ENCODE data around the gene NANOS2. TPM values are rescaled to one million over a fixed set of nuclear protein-coding genes. Genes with fewer than 3 reads are reported as not detected.
A peak's percentile ranks its signal among the peaks of the same experiment; 100 is the strongest.

NANOS2 gene
- total and polyA plus RNA-seq, 4 donors: not detected

- ATAC-seq (ENCODE audit: low FRiP score) (peak; percentile 53), DNase-seq (peak; percentile 88 to 94)
- no peaks in the 10 kb centered on the region for H3K27me3 ChIP-seq (ENCODE audit: control insufficient read depth in 1 of 2, insufficient read depth in 2 of 2, low read length in 1 of 2)
- no peaks in the 10 kb centered on the region for H3K36me3 ChIP-seq (ENCODE audit: control insufficient read depth in 1 of 2, insufficient read depth in 2 of 2, low read length in 1 of 2)
- intact Hi-C loops (cut with DNase I): loop anchor here in 1 of 2 donors (5.0 kb wide), 1 partner anchor 66 kb away; the partner anchor contains the start of gene RSPH6A
- no peak overlapping the region for H3K27ac ChIP-seq (ENCODE audit: low read depth in 1 of 2, low read length in 2 of 2)
- H3K9me3 ChIP-seq (ENCODE audit: control insufficient read depth, low read length): no peaks in the 10 kb centered on the region
- 22 to 24% methylated on average over 47 of the region's 47 CpGs for WGBS, 2 donors
- H3K4me3 ChIP-seq (ENCODE audit: low read length in 2 of 2): no peak overlapping the region
- H3K4me1 ChIP-seq (ENCODE audit: control insufficient read depth in 1 of 2, insufficient read depth in 2 of 2, low read length in 2 of 2): peaks cover 0 to 3% of the 10 kb centered on the region in 2 donors
These were observed 31.7 kb downstream of the NANOS2 start for GRCh38 chr19:45882652-45883585.

- ATAC-seq (ENCODE audit: low FRiP score): no peak
- H3K4me1 ChIP-seq (ENCODE audit: control insufficient read depth in 1 of 2, insufficient read depth in 2 of 2, low read length in 2 of 2): peaks cover 0 to 3% of the 10 kb centered on the region in 2 donors
These were observed 32.6 kb downstream of the NANOS2 start for GRCh38 chr19:45881909-45882528.

GRCh38 chr19:45881082-45881908 lies 33.3 kb downstream of the NANOS2 start:
- no peak overlapping the region for H3K4me3 ChIP-seq (ENCODE audit: low read length in 2 of 2)
- peaks cover 0 to 3% of the 10 kb centered on the region in 2 donors for H3K4me1 ChIP-seq (ENCODE audit: control insufficient read depth in 1 of 2, insufficient read depth in 2 of 2, low read length in 2 of 2)
- no peaks in the 10 kb centered on the region for H3K27me3 ChIP-seq (ENCODE audit: control insufficient read depth in 1 of 2, insufficient read depth in 2 of 2, low read length in 1 of 2)
- H3K9me3 ChIP-seq (ENCODE audit: control insufficient read depth, low read length): no peaks in the 10 kb centered on the region
- WGBS, 2 donors: 83 to 84% methylated on average over 10 of the region's 10 CpGs
- no peak for DNase-seq
- H3K36me3 ChIP-seq (ENCODE audit: control insufficient read depth in 1 of 2, insufficient read depth in 2 of 2, low read length in 1 of 2): no peaks in the 10 kb centered on the region
- H3K27ac ChIP-seq (ENCODE audit: low read depth in 1 of 2, low read length in 2 of 2): no peak overlapping the region
- intact Hi-C loops (cut with DNase I): loop anchor here in 1 of 2 donors (5.0 kb wide), 1 partner anchor 64 kb away; the partner anchor contains the start of gene RSPH6A
- ATAC-seq (ENCODE audit: low FRiP score): no peak

More at GRCh38 chr19:45881909-45882528, 32.6 kb downstream of the NANOS2 start:
- no peaks in the 10 kb centered on the region for H3K27me3 ChIP-seq (ENCODE audit: control insufficient read depth in 1 of 2, insufficient read depth in 2 of 2, low read length in 1 of 2)
- H3K4me3 ChIP-seq (ENCODE audit: low read length in 2 of 2): no peak overlapping the region
- no peaks in the 10 kb centered on the region for H3K36me3 ChIP-seq (ENCODE audit: control insufficient read depth in 1 of 2, insufficient read depth in 2 of 2, low read length in 1 of 2)
- H3K27ac ChIP-seq (ENCODE audit: low read depth in 1 of 2, low read length in 2 of 2): no peak overlapping the region
- intact Hi-C loops (cut with DNase I): loop anchor here in 1 of 2 donors (5.0 kb wide), 1 partner anchor 65 kb away; the partner anchor contains the start of gene RSPH6A
- DNase-seq: no peak
- 74 to 78% methylated on average over 4 of the region's 4 CpGs for WGBS, 2 donors
- no peaks in the 10 kb centered on the region for H3K9me3 ChIP-seq (ENCODE audit: control insufficient read depth, low read length)

GRCh38 chr19:45879971-45880370 lies 34.6 kb downstream of the NANOS2 start:
- Histone ChIP-seq H3K27ac (ENCODE audit: low read depth in 1 of 2, low read length in 2 of 2) (no peak overlapping the region), H3K27me3 (ENCODE audit: control insufficient read depth in 1 of 2, insufficient read depth in 2 of 2, low read length in 1 of 2) (no peaks in the 10 kb centered on the region), H3K9me3 (ENCODE audit: control insufficient read depth, low read length) (no peaks in the 10 kb centered on the region), H3K36me3 (ENCODE audit: control insufficient read depth in 1 of 2, insufficient read depth in 2 of 2, low read length in 1 of 2) (no peaks in the 10 kb centered on the region), H3K4me3 (ENCODE audit: low read length in 2 of 2) (no peak overlapping the region), H3K4me1 (ENCODE audit: control insufficient read depth in 1 of 2, insufficient read depth in 2 of 2, low read length in 2 of 2) (no peaks in the 10 kb centered on the region)
- no peak for ATAC-seq (ENCODE audit: low FRiP score)
- WGBS, 2 donors: 73 to 88% methylated on average over 2 of the region's 2 CpGs
- intact Hi-C loops (cut with DNase I): loop anchor here in 1 of 2 donors (5.0 kb wide), 1 partner anchor 63 kb away; the partner anchor contains the start of gene RSPH6A
- DNase-seq: no peak

- Histone ChIP-seq H3K4me1 (ENCODE audit: control insufficient read depth in 1 of 2, insufficient read depth in 2 of 2, low read length in 2 of 2) (no peaks in the 10 kb centered on the region), H3K36me3 (ENCODE audit: control insufficient read depth in 1 of 2, insufficient read depth in 2 of 2, low read length in 1 of 2) (no peaks in the 10 kb centered on the region), H3K4me3 (ENCODE audit: low read length in 2 of 2) (no peak overlapping the region), H3K9me3 (ENCODE audit: control insufficient read depth, low read length) (no peaks in the 10 kb centered on the region), H3K27ac (ENCODE audit: low read depth in 1 of 2, low read length in 2 of 2) (no peak overlapping the region), H3K27me3 (ENCODE audit: control insufficient read depth in 1 of 2, insufficient read depth in 2 of 2, low read length in 1 of 2) (no peaks in the 10 kb centered on the region)
- ATAC-seq (ENCODE audit: low FRiP score) (no peak), DNase-seq (no peak)
- intact Hi-C loops (cut with DNase I): no loop called here
- WGBS, 2 donors: 73 to 76% methylated on average over 8 of the region's 8 CpGs
These were observed 35.5 kb downstream of the NANOS2 start for GRCh38 chr19:45879055-45879454.

DNA sequence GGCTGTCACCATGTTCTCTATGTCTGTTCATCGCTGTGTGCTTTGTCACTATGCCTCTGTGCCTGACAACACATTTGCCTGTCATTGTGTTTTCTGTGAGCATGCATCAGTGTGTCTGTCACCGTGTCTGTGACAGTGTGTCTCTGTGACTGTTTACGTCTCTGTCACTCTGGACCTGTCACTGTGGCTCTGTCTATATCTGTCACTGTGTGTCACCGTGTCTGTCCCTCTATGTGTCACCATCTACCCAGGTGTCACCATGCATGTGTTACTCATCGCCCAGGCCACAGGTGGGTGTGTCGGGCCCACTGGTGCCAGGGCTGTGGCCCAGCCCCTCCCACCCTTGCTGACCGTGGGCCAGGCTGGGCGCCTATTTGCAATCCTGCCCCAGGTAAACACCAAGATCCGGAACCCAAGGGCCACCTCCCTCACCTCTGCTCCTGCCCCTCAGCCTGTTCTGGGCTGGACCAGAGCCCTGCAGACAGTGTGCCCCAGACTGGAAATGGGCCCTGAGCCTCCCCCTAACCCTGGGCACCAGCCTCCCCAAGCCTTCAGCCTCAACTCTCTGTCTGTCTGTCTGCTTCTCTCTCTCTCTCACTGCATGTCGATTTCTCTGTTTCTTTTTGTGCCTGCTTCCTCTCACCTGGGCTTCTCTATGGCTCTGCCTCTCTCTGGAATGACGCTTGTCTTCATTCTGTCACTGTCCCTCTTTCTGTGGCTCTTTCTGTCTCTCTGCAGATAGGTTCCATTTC lies 36.4 kb downstream of the NANOS2 start:
- ATAC-seq (ENCODE audit: low FRiP score) (peak; percentile 5), DNase-seq (no peak)
- no peak overlapping the region for H3K27ac ChIP-seq (ENCODE audit: low read depth in 1 of 2, low read length in 2 of 2)

DNA sequence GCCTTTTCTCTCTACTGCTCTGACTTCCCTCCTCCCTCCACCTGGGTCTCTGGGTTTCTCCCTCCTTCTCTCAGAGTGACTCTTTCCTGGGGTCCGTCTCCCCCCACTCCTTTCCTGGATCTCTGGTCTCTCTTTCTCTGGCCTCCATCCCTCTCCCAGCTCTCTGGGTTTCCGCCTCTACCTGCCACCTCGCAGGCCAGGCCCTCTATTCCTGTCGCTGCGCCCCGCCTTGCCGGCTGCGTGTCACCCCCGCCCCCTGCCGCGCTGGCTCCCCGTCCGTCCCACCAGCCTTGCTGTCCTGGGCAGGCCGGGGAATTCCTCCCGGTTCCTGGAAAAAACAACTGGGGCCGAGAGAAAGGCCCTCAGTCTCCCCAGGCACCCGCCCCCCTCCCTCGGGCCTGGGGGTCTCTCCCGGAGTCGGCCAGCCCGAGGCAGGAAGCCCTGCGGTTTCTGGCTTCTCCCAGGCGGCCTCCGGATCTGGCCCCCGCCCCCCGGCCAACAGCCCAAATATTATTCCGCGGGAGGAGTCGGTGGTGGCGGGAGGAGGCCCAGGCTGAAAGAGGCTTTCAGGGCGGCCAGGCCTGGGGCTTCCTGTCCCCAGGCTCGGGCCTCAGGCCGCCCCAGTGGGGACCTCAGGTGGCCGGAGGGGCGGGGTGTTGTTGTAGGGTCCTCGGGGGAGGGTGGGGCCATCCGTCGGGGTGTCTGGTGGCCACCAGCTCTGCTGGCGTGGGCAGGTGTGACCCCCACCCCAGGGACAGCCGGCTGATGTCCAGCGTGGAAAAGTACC lies 38.0 kb downstream of the NANOS2 start:
- ATAC-seq (ENCODE audit: low FRiP score) (peak; percentile 26), DNase-seq (peak in 1 of 2 donors; percentile 63)
- Histone ChIP-seq H3K27ac (ENCODE audit: low read depth in 1 of 2, low read length in 2 of 2) (no peak overlapping the region), H3K4me3 (ENCODE audit: low read length in 2 of 2) (no peak overlapping the region), H3K4me1 (ENCODE audit: control insufficient read depth in 1 of 2, insufficient read depth in 2 of 2, low read length in 2 of 2) (no peaks in the 10 kb centered on the region), H3K36me3 (ENCODE audit: control insufficient read depth in 1 of 2, insufficient read depth in 2 of 2, low read length in 1 of 2) (no peaks in the 10 kb centered on the region), H3K9me3 (ENCODE audit: control insufficient read depth, low read length) (no peaks in the 10 kb centered on the region), H3K27me3 (ENCODE audit: control insufficient read depth in 1 of 2, insufficient read depth in 2 of 2, low read length in 1 of 2) (no peaks in the 10 kb centered on the region)
- 9 to 11% methylated on average over 35 to 41 of the region's 41 CpGs for WGBS, 2 donors
- intact Hi-C loops (cut with DNase I): no loop called here

More for the DNA sequence above, 36.4 kb downstream of the NANOS2 start:
- intact Hi-C loops (cut with DNase I): no loop called here
- Histone ChIP-seq H3K9me3 (ENCODE audit: control insufficient read depth, low read length) (no peaks in the 10 kb centered on the region), H3K4me1 (ENCODE audit: control insufficient read depth in 1 of 2, insufficient read depth in 2 of 2, low read length in 2 of 2) (no peaks in the 10 kb centered on the region), H3K36me3 (ENCODE audit: control insufficient read depth in 1 of 2, insufficient read depth in 2 of 2, low read length in 1 of 2) (no peaks in the 10 kb centered on the region), H3K4me3 (ENCODE audit: low read length in 2 of 2) (no peak overlapping the region), H3K27me3 (ENCODE audit: control insufficient read depth in 1 of 2, insufficient read depth in 2 of 2, low read length in 1 of 2) (no peaks in the 10 kb centered on the region)
- WGBS, 2 donors: 84 to 86% methylated on average over 11 of the region's 11 CpGs
